GM12878 (cell line): ENCODE results near the gene ARHGEF37. TPM values are rescaled to one million over a fixed set of nuclear protein-coding genes. Genes with fewer than 3 reads are reported as not detected.

ENCODE experiments used
- ATAC-seq: fragments of 200-7000 bp; cut with Tn5 transposase; 3 replicates; pipeline ENCODE4 v1.9.1; 2020; ENCODE audit warnings: mild to moderate bottlenecking, moderate library complexity
- BruUV-seq: library from RNA; stranded (reverse); fragments of 400-500 nt; replicated peaks from 2 replicates; lab custom pipeline; 2021; lab: Mats Ljungman, UMichigan
- CTCF ChIA-PET: fragments of 300-600 bp; sonication (Branson Sonifier 250); formaldehyde crosslinking; extraction: SDS; loops from one replicate; lab custom pipeline; 2021; ENCODE audit warnings: inconsistent platforms; lab: Yijun Ruan, JAX
- POLR2A ChIA-PET: fragments of 350-600 bp; formaldehyde crosslinking; extraction: SDS; loops from one replicate; lab custom pipeline; 2021; ENCODE audit warnings: inconsistent platforms; lab: Charles Lee
- RAD21 ChIA-PET: fragments of 300-600 bp; sonication (Branson Sonifier 250); formaldehyde crosslinking; loops from one replicate; lab custom pipeline; 2023; ENCODE audit warnings: antibody characterized with exemption; ENCODE audit not compliant: unreplicated experiment; lab: Charles Lee
- SMC1A ChIA-PET: fragments of 300-600 bp; sonication (Branson Sonifier 250); formaldehyde crosslinking; loops from one replicate; lab custom pipeline; 2023; ENCODE audit not compliant: unreplicated experiment, uncharacterized antibody; lab: Charles Lee
- DNase-seq: peaks from one replicate; pipeline ENCODE4 v3.0.0-alpha.2; 2011; ENCODE audit warnings: low read depth, low spot score
- FAIRE-seq: peaks from 3 replicates; lab custom pipeline; 2011; peaks lifted over from hg19 to GRCh38; lab: Jason Lieb, UNC
- H2AFZ ChIP-seq: 2 replicates; pipeline ENCODE4 v1.6.0; 2011; ENCODE audit warnings: low read depth, low read length, control low read depth; ENCODE audit not compliant: control insufficient read depth
- H3K27ac ChIP-seq: 2 replicates; pipeline ENCODE4 v1.5.1; 2011; ENCODE audit warnings: control low read depth; ENCODE audit not compliant: control insufficient read depth, insufficient read depth
- H3K27me3 ChIP-seq, 2 experiments: replicated peaks in 1 of 2; 2 replicates each; pipeline versions ENCODE4 v1.6.0 to v1.6.1; 2011; ENCODE audit warnings: low read length in 1 of 2; ENCODE audit not compliant: control insufficient read depth in 2 of 2, insufficient read depth in 2 of 2
- H3K36me3 ChIP-seq, 2 experiments: 2 replicates each; pipeline ENCODE4 v1.5.1; 2011; ENCODE audit warnings: low read length in 1 of 2; ENCODE audit not compliant: control insufficient read depth in 2 of 2, insufficient read depth in 2 of 2
- H3K4me1 ChIP-seq: 2 replicates; pipeline ENCODE4 v1.6.1; 2011; ENCODE audit warnings: mild to moderate bottlenecking, low read length, moderate library complexity, mixed read lengths; ENCODE audit not compliant: control insufficient read depth, insufficient read depth
- H3K4me2 ChIP-seq: 2 replicates; pipeline ENCODE4 v1.6.0; 2011; ENCODE audit warnings: control low read depth; ENCODE audit not compliant: control insufficient read depth, insufficient read depth
- H3K4me3 ChIP-seq: fragments of 200-600 bp; sonication (generic); 2 replicates; pipeline ENCODE4 v1.5.1; 2016
- H3K79me2 ChIP-seq: 2 replicates; pipeline ENCODE4 v1.6.0; 2011; ENCODE audit warnings: low read length; ENCODE audit not compliant: control insufficient read depth, insufficient read depth
- H3K9ac ChIP-seq: 2 replicates; pipeline ENCODE4 v1.8.0; 2011; ENCODE audit warnings: low read length, control low read depth, mixed read lengths; ENCODE audit not compliant: control insufficient read depth, insufficient read depth
- H3K9me3 ChIP-seq: replicated peaks from 3 replicates; pipeline ENCODE4 v1.5.1; 2011; ENCODE audit warnings: mild to moderate bottlenecking, low read length; ENCODE audit not compliant: control insufficient read depth, insufficient read depth
- H4K20me1 ChIP-seq: 2 replicates; pipeline ENCODE4 v1.6.0; 2011; ENCODE audit not compliant: control insufficient read depth, insufficient read depth
- BHLHE40 ChIP-seq, 2 experiments: fragments of 450-650 bp in 1 of 2; IDR thresholded peaks; 2 replicates each; pipeline ENCODE4 v1.6.1; 2011 to 2017; ENCODE audit warnings: low read depth in 2 of 2, borderline replicate concordance in 1 of 2, improper control_type of control experiment in 1 of 2, low read length in 1 of 2, mild to moderate bottlenecking in 1 of 2
- CBX5 ChIP-seq: sonication (generic); IDR thresholded peaks from 2 replicates; pipeline ENCODE4 v1.6.1; 2016; ENCODE audit warnings: low read depth, moderate library complexity, mild to moderate bottlenecking, inconsistent platforms
- HCFC1 ChIP-seq: fragments of 150-350 bp; IDR thresholded peaks from 2 replicates; pipeline ENCODE4 v1.6.1; 2014; ENCODE audit warnings: low read length
- JUND ChIP-seq: IDR thresholded peaks from 2 replicates; pipeline ENCODE4 v1.6.1; 2012; ENCODE audit warnings: low read depth, mild to moderate bottlenecking, low read length, improper control_type of control experiment, moderate library complexity
- MTA2 ChIP-seq: fragments of 450-650 bp; IDR thresholded peaks from 2 replicates; pipeline ENCODE4 v1.6.1; 2016; ENCODE audit warnings: low read depth, mild to moderate bottlenecking, moderate library complexity
- PAX5 ChIP-seq: IDR thresholded peaks from 2 replicates; pipeline ENCODE4 v1.6.1; 2011; ENCODE audit warnings: low read depth, low read length, borderline replicate concordance
- POLR2AphosphoS5 ChIP-seq: IDR thresholded peaks from 2 replicates; pipeline ENCODE4 v1.6.1; 2011; ENCODE audit warnings: mild to moderate bottlenecking, low read length, inconsistent platforms
- RBBP5 ChIP-seq: fragments of 200-600 bp; sonication (generic); conservative IDR thresholded peaks from 2 replicates; pipeline ENCODE4 v1.6.1; 2016
- RCOR1 ChIP-seq: conservative IDR thresholded peaks from 2 replicates; pipeline ENCODE4 v1.6.1; 2012; ENCODE audit warnings: low read depth, low read length, improper control_type of control experiment
- RFX5 ChIP-seq: IDR thresholded peaks from 2 replicates; pipeline ENCODE4 v1.6.1; 2011; ENCODE audit warnings: low read depth, low read length, improper control_type of control experiment
- RUNX3 ChIP-seq: IDR thresholded peaks from 2 replicates; pipeline ENCODE4 v1.6.1; 2012; ENCODE audit warnings: low read length, inconsistent platforms
- SMARCA5 ChIP-seq: fragments of 450-650 bp; IDR thresholded peaks from 2 replicates; pipeline ENCODE4 v1.6.1; 2017; ENCODE audit warnings: mild to moderate bottlenecking
- SUPT20H ChIP-seq: IDR thresholded peaks from 2 replicates; pipeline ENCODE4 v1.6.1; 2011; ENCODE audit warnings: low read depth, mild to moderate bottlenecking, low read length, moderate library complexity, borderline replicate concordance; ENCODE audit not compliant: control insufficient read depth
- TARDBP ChIP-seq: IDR thresholded peaks from 2 replicates; pipeline ENCODE4 v1.6.1; 2016; ENCODE audit warnings: borderline replicate concordance
- WGBS: methylation state at CpG from one replicate; pipeline ENCODE4 v1.1.6; 2016; ENCODE audit warnings: low lambda C conversion rate; ENCODE audit not compliant: insufficient replicate concordance, insufficient coverage; ENCODE audit errors: missing lambda C conversion rate; 5-methylcytosine and 5-hydroxymethylcytosine counted together
- in situ Hi-C: fragments of 300-500 bp; cut with MboI; formaldehyde crosslinking; loops from 9 replicates; pipeline ENCODE4 v1.14.3; 2018; ENCODE audit warnings: mixed read lengths
- intact Hi-C: fragments of 100-400 bp; cut with micrococcal nuclease; formaldehyde crosslinking; loops from one replicate; pipeline ENCODE4 v1.14.2; 2022; ENCODE audit not compliant: unreplicated experiment
- polyA plus RNA-seq, 11 experiments: library from polyadenylated mRNA; depleted of rRNA in 4 of 11; unstranded in 6 of 11; stranded (reverse) in 5 of 11; fragments of >200 nt; fragmentation: Nextera tagmentation in 4 of 11; fragmentation: Illumina TruSeq in 1 of 11; extraction: Ambion mirVana in 4 of 11; extraction: Trizol in 1 of 11; gene quantifications; 1 replicate in 1 of 11; 2 replicates in 10 of 11; pipeline versions ENCODE4 v1.2.1 to v1.2.3, GENCODE V29; 2011 to 2016; ENCODE audit warnings: inconsistent platforms in 2 of 11, missing spikeins in 2 of 11, low read depth in 1 of 11
- total RNA-seq, 4 experiments: library from RNA; depleted of rRNA in 3 of 4; stranded (reverse); fragments of >200 nt in 3 of 4; fragmentation: Illumina TruSeq in 1 of 4; extraction: Trizol in 1 of 4; gene quantifications; 2 replicates each; pipeline versions ENCODE4 v1.2.1 to v1.2.3, GENCODE V29; 2013 to 2021
- TF ChIP-seq, protein P1 (sequence below): IDR thresholded peaks from 2 replicates; pipeline ENCODE4 v1.6.1; 2011; ENCODE audit warnings: borderline replicate concordance, low read depth, mild to moderate bottlenecking, moderate library complexity, mixed read lengths, low read length; ENCODE audit not compliant: insufficient read depth; ENCODE audit errors: extremely low read length
- TF ChIP-seq, protein P2 (sequence below): IDR thresholded peaks from 2 replicates; pipeline ENCODE4 v1.6.1; 2012; ENCODE audit warnings: low read length, inconsistent platforms
- TF ChIP-seq, protein P3 (sequence below), 3 experiments: IDR thresholded peaks in 2 of 3; conservative IDR thresholded peaks in 1 of 3; 2 replicates each; pipeline ENCODE4 v1.5.1; 2011; ENCODE audit warnings: low read depth in 3 of 3, low read length in 3 of 3, mild to moderate bottlenecking in 3 of 3, control low read depth in 2 of 3, moderate library complexity in 2 of 3, inconsistent platforms in 1 of 3, mixed read lengths in 1 of 3; ENCODE audit not compliant: control insufficient read depth in 2 of 3, insufficient read depth in 1 of 3; ENCODE audit errors: extremely low read depth in 1 of 3
- TF ChIP-seq, protein P4 (sequence below): IDR thresholded peaks from 2 replicates; pipeline ENCODE4 v1.6.1; 2012; ENCODE audit warnings: low read depth, low read length, improper control_type of control experiment

ARHGEF37 gene
- total and polyA plus RNA-seq, 10 of the 15 experiments (the other 5 are each of a cell fraction or from before 2014, with no cell fraction given): 0.16 to 1.1 (median 0.63) TPM

DNA sequence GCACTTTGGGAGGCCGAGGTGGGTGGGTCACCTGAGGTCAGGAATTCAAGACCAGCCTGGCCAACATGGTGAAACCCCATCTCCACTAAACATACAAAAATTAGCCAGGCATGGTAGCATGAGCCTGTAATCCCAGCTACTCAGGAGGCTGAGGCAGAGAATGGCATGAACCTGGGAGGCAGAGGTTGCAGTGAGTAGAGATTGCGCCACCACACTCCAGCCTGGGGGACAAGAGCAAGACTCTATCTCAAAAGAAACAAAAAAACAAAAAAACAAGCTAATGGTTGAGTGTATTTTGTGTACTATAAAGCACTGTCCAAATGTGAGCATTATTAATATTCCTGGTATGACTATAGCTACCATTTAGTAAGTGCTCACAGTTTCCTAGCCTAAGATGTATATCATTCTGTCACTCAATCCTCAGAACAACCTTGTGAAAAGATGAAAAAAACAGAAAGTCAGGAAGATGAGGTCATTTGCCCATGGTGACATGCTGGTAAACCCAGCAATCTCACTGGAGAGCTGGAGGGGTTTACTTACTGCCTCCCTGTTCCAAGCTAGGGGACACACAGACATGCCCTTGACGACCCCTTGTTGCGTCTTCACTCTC lies 27.7 kb downstream of the ARHGEF37 start:
- no TSS peak for BruUV-seq
- Histone ChIP-seq H3K36me3 (no peaks in the 10 kb centered on the region), H3K4me2 (no peak overlapping the region), H3K27ac (no peak overlapping the region), H3K9ac (no peak overlapping the region), H3K79me2 (no peaks in the 10 kb centered on the region), H4K20me1 (no peaks in the 10 kb centered on the region), H3K9me3 (peaks cover 3% of the 10 kb centered on the region; the same call in 2 of the 3 replicates), H3K27me3 (no peaks in the 10 kb centered on the region), H2AFZ (no peak overlapping the region), H3K4me1 (peaks cover 18% of the 10 kb centered on the region), H3K4me3 (no peak overlapping the region)
- ChIA-PET POLR2A (interaction anchor here (0.9 to 1.6 kb wide), 2 partner anchors 9 to 222 kb away, joined by 3 to 5 read pairs; no protein-coding TSS in a partner anchor), SMC1A (interaction anchor here (0.6 to 3.7 kb wide), 3 partner anchors 9 to 254 kb away, joined by 3 to 22 read pairs (median 5); no protein-coding TSS in a partner anchor), RAD21 (interaction anchor here (2.2 kb wide), 1 partner anchor 9 kb away, joined by 16 read pairs; no protein-coding TSS in a partner anchor), CTCF (interaction anchor here (1.0 to 2.8 kb wide), 5 partner anchors 9 to 161 kb away, joined by 3 to 31 read pairs (median 4); no protein-coding TSS in a partner anchor)
- TF ChIP-seq, protein P1, sequence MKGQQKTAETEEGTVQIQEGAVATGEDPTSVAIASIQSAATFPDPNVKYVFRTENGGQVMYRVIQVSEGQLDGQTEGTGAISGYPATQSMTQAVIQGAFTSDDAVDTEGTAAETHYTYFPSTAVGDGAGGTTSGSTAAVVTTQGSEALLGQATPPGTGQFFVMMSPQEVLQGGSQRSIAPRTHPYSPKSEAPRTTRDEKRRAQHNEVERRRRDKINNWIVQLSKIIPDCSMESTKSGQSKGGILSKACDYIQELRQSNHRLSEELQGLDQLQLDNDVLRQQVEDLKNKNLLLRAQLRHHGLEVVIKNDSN: no peak
- TF ChIP-seq, protein P2, sequence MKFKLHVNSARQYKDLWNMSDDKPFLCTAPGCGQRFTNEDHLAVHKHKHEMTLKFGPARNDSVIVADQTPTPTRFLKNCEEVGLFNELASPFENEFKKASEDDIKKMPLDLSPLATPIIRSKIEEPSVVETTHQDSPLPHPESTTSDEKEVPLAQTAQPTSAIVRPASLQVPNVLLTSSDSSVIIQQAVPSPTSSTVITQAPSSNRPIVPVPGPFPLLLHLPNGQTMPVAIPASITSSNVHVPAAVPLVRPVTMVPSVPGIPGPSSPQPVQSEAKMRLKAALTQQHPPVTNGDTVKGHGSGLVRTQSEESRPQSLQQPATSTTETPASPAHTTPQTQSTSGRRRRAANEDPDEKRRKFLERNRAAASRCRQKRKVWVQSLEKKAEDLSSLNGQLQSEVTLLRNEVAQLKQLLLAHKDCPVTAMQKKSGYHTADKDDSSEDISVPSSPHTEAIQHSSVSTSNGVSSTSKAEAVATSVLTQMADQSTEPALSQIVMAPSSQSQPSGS: no peak
- TF ChIP-seq SMARCA5 (no peak), PAX5 (no peak), MTA2 (no peak), JUND (no peak), TARDBP (no peak), RUNX3 (no peak), HCFC1 (no peak), BHLHE40 (IDR thresholded peaks at IDR 0.05; ENCODE audit: borderline replicate concordance in 1 of 2, low read depth in 2 of 2, low read length in 1 of 2) (no peak), CBX5 (no peak), POLR2AphosphoS5 (no peak), RFX5 (no peak), SUPT20H (no peak), RBBP5 (no peak), RCOR1 (no peak)
- TF ChIP-seq, protein P3, sequence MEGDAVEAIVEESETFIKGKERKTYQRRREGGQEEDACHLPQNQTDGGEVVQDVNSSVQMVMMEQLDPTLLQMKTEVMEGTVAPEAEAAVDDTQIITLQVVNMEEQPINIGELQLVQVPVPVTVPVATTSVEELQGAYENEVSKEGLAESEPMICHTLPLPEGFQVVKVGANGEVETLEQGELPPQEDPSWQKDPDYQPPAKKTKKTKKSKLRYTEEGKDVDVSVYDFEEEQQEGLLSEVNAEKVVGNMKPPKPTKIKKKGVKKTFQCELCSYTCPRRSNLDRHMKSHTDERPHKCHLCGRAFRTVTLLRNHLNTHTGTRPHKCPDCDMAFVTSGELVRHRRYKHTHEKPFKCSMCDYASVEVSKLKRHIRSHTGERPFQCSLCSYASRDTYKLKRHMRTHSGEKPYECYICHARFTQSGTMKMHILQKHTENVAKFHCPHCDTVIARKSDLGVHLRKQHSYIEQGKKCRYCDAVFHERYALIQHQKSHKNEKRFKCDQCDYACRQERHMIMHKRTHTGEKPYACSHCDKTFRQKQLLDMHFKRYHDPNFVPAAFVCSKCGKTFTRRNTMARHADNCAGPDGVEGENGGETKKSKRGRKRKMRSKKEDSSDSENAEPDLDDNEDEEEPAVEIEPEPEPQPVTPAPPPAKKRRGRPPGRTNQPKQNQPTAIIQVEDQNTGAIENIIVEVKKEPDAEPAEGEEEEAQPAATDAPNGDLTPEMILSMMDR (IDR thresholded peaks at IDR 0.05 in 2 of 3, conservative IDR thresholded peaks at IDR 0.05 in 1 of 3; ENCODE audit: control insufficient read depth in 2 of 3, extremely low read depth in 1 of 3, insufficient read depth in 1 of 3, low read depth in 3 of 3, low read length in 3 of 3): no peak
- TF ChIP-seq, protein P4, sequence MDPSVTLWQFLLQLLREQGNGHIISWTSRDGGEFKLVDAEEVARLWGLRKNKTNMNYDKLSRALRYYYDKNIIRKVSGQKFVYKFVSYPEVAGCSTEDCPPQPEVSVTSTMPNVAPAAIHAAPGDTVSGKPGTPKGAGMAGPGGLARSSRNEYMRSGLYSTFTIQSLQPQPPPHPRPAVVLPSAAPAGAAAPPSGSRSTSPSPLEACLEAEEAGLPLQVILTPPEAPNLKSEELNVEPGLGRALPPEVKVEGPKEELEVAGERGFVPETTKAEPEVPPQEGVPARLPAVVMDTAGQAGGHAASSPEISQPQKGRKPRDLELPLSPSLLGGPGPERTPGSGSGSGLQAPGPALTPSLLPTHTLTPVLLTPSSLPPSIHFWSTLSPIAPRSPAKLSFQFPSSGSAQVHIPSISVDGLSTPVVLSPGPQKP: no peak
- intact Hi-C loops (no loop called here), in situ Hi-C loops (no loop called here)
- FAIRE-seq: no peak
- 98% methylated on average over 4 of the region's 4 CpGs for WGBS
- ATAC-seq: no peak
- no peak for DNase-seq
